ENCODE results near the gene LYPD3.

LYPD3 gene

DNA sequence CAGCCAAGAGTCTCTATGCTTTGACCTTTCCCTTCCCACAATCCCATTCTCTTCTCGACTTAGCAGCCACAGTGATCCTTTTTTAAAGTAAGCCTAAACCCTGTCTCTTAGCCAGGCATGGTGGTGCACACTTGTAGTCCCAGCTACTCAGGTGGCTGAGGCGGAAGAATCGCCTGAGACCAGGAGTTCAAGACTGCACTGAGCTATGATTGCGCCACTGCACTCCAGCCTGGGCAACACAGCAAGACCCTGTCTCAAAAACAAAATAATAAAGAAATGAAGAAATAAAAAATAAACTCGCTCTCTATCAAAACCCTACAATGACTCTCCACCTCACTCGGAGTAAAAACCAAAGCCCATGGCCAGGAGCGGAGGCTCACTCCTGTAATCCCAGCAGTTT, 36.0 kb downstream of the LYPD3 start:
- DNase-seq = no peak

DNA sequence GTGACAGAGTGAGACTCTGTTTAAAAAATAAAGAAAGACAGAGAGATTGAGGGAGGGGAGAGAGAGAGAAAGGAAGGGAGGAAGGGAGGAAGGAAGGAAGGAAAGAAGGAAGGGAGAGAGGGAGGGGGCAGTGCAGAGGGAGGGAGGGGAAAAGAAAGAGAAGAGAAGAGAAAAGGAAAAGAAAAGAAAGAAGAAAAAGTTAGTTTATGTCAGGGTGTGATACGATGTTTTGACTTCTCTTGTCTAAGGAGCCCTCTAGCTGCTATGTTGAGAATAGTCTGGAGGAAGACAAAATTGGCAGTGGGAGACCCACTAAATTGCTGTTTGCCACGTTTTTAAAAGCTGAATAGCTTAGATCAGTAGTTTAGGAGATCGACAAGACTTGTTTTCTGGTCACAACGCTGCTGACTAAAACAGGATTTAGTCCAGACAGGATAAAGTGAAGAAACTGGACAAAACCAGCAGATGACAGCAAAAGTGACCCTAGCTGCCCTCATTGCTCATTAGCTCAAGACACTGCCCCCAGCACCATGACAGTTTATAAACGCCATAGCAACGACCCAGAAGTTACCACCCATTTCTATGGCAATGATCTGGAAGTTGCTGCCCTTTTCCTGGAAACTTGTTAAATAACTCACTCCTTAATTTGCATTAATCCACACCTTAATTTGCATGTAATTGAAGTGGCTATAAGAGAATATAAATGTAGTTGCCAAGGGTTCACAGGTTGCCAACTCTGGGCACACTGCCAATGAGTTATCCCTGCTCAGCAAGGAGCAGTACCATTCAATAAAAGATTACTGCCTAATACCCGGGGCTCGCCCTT, 39.6 kb downstream of the LYPD3 start:
- DNase-seq = no peak

DNA sequence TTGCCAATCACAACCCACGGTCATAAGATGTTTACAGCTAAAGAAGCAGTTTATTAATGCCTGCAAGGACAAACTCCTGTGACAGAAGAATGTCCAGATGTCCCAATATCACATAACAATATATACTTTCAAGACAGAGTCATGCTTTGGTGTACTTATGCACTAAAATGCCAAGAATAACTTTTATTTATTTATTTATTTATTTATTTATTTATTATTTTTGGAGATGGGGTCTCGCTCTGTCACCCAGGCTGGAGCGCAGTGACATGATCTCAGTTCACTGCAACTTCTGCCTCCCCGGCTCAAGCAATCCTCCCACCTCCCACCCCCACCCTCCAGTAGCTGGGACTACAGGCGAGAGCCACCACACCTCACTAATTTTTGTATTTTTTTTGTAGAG, 41.6 kb downstream of the LYPD3 start:
- DNase-seq = no peak

DNA sequence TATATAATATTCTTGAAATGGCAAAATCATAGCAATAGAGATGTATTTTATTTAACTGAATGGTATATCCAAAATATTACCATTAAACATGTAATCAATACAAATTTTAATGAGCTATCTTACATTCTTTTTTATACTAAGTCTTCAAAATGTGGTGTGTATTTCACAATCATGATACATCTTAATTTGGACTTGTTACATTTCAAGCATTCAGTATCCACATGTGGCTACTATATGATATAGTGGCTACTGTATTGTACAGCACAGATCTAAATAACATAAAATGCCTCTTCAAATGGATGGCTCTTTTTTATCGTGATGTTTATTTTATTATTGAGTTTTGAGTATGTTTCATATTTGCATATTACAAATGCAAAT, 42.7 kb downstream of the LYPD3 start:
- no peak for DNase-seq

DNA sequence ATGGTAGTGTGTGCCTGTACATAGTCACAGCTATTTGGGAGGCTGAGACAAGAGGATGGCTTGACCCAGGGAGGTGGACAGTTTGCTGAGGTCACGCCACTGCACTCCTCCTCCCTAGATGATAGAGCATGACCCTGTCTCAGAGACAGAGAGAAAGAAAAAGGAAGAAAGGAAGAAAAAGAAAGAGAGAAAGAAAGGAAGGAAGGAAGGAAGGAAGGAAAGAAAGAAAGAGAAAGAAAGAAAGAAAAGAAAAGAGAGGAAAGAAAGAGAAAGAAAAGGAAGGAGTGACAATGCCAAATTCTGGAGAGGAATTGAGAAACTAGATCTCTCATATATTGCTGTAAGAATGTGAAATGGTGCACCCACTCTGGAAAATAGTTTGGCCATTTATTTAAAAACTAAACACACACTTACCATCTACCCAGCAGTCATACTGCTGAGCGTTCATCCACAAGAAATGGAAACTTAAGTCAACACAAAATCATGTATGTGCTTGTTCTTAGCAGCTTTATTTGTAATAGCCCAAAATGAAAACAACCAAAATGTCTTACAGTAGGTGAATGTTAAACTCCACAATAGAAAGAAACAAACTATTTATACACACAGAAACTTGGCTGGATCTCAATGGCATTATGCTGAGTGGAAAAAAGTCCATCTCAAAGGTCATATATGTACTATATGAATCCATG, 43.3 kb downstream of the LYPD3 start:
- no peak for DNase-seq

DNA sequence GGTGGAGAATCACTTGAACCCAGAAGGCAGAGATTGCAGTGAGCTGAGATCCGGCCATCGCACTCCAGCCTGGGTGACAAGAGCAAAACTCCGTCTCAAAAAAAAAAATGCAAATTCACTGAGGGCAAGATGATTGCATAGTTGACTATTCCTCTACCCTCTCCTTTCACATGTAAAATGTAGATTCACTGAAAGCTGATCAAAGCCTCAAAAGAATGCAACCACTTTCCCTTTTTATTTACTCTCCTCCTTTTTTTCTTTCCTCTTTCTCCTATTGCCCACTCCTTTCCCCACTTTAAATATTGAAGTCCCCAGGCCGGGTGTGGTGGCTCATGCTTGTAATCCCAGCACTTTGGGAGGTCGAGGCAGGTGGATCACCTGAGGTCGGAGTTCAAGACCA, 44.5 kb downstream of the LYPD3 start:
- no peak for DNase-seq

DNA sequence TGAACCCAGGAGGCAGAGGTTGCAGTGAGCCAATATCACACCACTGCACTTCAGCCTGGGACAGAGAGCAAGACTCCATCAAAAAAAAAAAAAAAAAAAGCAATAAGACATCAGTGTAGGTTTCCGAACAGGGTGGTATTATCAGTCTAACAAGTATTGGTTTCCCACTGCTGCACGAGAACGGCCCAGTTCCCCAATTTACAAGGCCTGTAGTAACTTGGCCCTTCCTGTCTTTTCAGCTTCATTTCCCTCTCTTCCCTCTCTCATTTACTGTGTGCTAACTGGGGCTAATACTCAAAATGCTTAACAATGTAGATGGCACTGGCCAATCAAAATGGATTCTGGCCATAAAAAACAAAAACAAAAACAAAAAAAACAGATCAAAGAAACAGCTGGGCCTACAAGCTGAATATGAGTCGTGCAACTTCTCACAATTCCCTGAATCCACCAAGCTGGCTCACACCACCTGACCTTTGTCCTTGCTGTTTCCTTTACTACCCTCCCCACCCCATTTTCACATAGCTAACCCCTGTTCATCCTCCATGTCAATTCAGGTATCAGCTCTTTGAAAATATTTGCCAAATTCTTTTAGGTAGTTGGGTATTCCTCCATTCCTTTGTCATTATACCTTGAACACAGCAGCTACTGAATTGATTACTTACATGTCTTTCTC, 48.3 kb downstream of the LYPD3 start:
- no peak for DNase-seq

DNA sequence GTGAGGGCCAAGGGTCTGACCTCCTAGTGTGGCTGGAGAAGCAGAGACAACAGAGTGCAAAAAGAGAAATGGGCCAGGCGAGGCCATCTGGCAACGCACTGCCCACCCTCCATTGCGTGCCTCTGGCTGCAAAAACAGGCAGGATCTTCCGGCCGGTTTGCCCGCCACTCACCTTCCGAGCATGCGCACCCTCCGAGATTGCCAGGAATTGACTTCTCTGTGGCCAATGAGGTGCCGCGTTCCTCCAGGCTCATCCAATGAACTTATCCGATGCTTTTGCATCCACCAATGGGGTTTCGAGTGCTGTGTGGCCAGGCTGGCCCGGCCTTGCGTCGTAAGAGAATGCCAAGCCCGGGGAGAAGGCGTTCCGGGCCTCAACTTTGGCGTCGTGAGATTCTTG, 50.9 kb downstream of the LYPD3 start, which contains the start of gene TEX101:
Gene TEX101 (plus strand): TSS at position 337 of the 400 bp plus-strand sequence. CDS start 1,030 bp downstream, outside the sequence.
- DNase-seq = no peak

DNA sequence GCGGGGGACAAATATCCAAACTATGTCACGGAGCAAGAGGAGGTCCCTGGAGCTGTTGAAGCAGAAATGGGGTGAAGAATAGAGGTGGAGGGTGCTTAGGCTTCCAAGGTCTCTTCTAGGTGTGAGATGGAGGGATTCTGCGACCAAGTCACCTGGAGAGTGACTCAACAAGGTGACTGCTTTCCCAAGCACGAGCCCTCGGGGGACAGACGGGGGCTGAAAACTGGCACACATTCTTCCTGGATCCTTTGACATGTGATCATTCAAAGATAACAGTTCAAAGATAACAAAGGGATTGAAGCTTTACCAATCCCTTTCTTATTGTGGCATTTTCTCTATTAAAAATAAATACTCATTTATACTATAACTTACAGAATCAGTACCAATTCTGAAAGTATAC, 53.0 kb downstream of the LYPD3 start:
- DNase-seq = no peak
